IPS-NIHi11 (cell line): ENCODE measurements around the gene TPRX2.
A peak's percentile ranks its signal among the peaks of the same experiment; 100 is the strongest.
"Not testable (repeated sequence)": the region's sequence is repeated elsewhere in the genome, so short reads cannot be mapped to it uniquely, and the experiment has no call there.

Experiments used
- DNase-seq: peaks from one replicate; pipeline ENCODE4 v3.0.0; 2012; ENCODE audit warnings: mixed read lengths, low spot score

The TPRX2 gene

GRCh38 chr19:47861630-47862029 lies 2.6 kb downstream of the TPRX2 start:
- DNase-seq, result no peak

GRCh38 chr19:47863514-47863936 lies 4.5 kb downstream of the TPRX2 start:
- peak; percentile 95 for DNase-seq

- no peak for DNase-seq
These were observed 6.1 kb downstream of the TPRX2 start for GRCh38 chr19:47865166-47865565.

GRCh38 chr19:47878906-47879305 lies 19.9 kb downstream of the TPRX2 start:
- no peak for DNase-seq

GRCh38 chr19:47879385-47879784 lies 20.4 kb downstream of the TPRX2 start:
- not testable (repeated sequence) for DNase-seq

- no peak for DNase-seq
These were observed 22.7 kb downstream of the TPRX2 start for GRCh38 chr19:47881757-47882156.

GRCh38 chr19:47882890-47883289 lies 23.9 kb downstream of the TPRX2 start:
- DNase-seq, result no peak

- no peak for DNase-seq
These were observed 26.0 kb downstream of the TPRX2 start for GRCh38 chr19:47885067-47885463.

- DNase-seq, result no peak
These were observed 27.1 kb downstream of the TPRX2 start, which contains the start of gene SULT2A1 for GRCh38 chr19:47886010-47886559. Gene SULT2A1 (minus strand): TSS chr19:47886315. CDS start chr19:47886257, 58 bp downstream.

GRCh38 chr19:47890865-47891621 lies 32.0 kb downstream of the TPRX2 start:
- DNase-seq, result no peak

- no peak for DNase-seq
These were observed 32.5 kb downstream of the TPRX2 start for GRCh38 chr19:47891622-47891922.

GRCh38 chr19:47891923-47892666 lies 33.1 kb downstream of the TPRX2 start:
- DNase-seq, result no peak

- DNase-seq, result no peak
These were observed 36.2 kb downstream of the TPRX2 start for GRCh38 chr19:47895165-47895782.

GRCh38 chr19:47896019-47896418 lies 37.0 kb downstream of the TPRX2 start:
- DNase-seq, result no peak

GRCh38 chr19:47896773-47897172 lies 37.7 kb downstream of the TPRX2 start:
- DNase-seq, result no peak

GRCh38 chr19:47897861-47898260 lies 38.8 kb downstream of the TPRX2 start:
- no peak for DNase-seq

GRCh38 chr19:47899335-47899734 lies 40.3 kb downstream of the TPRX2 start:
- DNase-seq, result no peak

- DNase-seq, result no peak
These were observed 42.3 kb downstream of the TPRX2 start for GRCh38 chr19:47901370-47901769.

GRCh38 chr19:47909350-47909749 lies 50.3 kb downstream of the TPRX2 start:
- not testable (repeated sequence) for DNase-seq

GRCh38 chr19:47910191-47910590 lies 51.2 kb downstream of the TPRX2 start:
- not testable (repeated sequence) for DNase-seq
